ENCODE results near the gene TNNT3.
A peak's percentile ranks its signal among the peaks of the same experiment; 100 is the strongest.
"Not testable (repeated sequence)": the region's sequence is repeated elsewhere in the genome, so short reads cannot be mapped to it uniquely, and the experiment has no call there.

The TNNT3 gene

DNA sequence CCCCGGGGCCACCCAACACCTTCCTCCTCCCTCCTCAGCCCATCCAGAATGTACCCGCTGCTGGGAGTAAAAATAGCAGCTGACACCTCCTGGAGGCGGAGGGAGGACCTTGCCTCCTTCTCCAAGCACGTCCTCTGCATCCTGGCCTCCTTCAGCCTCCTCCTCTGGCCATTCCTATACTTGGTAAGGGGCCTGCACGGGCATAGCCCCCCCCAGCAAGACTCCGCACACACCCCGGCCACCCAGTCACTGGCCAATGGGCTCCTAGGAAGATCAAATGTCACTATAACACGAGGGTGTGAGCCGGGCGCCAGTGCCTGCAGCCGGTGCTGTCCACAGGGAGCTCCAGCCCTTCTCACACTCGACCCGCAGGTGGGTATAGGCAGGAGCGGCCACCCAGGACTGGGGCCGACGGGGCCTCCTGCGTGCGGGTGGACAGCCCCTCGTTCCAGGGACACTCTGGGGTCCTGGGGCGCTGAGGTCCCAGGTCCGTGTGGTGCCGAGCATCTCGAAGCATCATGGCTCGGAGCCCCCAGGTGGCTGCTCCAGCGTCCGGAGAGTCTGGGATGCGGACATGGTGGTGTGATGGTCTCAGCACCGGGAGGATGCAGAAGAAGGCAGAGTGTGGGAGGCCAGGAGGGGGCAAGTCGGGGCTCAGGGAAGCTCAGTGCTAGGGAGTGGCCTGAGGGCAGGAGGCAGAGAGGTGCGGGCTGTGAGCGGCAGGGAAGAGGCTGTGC, at the start of gene TNNT3:
TSS of gene TNNT3 (plus strand) at position 313 of the 737 bp plus-strand sequence. CDS start 3,172 bp downstream, outside the sequence.
- DNase-seq: no peak

DNA sequence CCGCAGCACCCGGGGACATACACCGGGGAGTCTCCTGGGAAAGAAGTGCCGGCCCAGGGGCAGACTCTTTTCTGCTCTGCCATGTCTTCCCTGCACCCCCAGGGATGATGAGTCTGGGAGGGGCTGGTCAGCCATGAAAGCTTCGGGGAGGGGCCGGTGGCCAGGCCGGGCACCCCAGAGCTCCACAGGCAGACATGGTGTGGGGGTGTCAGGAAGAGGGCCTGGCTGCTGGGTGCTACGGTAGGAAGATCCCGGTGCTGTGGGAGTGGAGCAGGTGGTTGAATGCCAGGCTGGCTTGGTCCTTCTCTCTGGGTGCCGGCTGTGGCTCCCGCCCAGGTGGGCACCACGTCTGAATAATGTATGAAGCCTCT, 49.2 kb upstream of the TNNT3 start:
- DNase-seq: no peak

DNA sequence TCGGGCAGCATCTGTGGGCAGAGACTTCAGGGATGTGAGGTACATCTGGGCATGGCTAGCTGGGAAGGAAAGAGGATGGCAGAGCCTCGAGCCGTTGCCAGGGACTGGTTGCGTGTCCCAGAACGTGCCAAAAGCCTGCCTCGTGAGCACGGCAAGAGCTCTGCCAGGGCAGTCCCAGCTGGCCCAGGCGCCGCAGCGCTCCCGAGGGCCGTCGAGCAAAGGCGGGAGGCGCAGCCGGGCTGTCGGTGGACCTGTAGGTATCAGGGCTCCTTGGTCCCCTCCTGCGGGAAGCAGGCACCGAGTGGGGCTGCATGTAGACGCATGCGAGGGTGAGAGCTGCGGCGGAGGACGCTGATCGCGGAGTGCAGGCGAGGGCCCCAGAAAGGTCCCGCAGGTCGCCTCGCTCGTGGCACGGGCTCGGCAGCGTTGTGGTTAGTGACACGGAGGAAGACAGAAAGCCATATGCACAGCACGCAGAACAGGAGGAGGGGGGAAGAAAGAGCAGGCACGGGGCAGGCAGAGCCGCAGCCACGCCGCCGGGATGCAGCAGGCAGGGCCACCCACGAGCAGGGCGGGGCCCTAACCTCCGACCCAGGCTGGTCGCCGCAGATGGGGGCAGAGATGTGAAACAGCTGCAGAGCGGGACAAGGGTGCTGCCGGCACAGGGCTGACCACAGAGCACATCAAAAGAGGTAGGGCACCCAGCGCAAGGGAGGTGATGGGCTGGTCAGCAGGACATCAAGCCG, 48.6 kb upstream of the TNNT3 start:
- peak in 1 of 2 experiments; percentile 54 for DNase-seq

DNA sequence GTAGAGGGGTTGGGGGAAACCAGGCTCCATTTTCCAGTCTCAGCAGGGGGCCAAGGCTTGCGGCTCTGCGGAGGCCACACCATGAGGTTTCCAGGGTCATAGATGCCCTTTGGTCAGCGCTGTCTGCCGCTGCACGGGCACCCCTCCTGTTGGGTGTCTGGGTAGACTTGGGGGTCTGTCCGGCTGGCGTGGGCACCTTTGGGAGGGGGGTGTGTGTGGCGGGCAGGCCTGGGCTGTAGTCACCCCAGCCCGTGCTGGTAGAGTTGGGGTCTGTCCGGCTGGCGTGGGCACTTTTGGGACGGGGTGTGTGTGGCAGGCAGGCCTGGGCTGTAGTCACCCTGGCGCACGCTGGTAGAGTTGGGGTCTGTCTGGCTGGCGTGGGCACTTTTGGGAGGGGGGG, 48.0 kb upstream of the TNNT3 start:
- DNase-seq: no peak

DNA sequence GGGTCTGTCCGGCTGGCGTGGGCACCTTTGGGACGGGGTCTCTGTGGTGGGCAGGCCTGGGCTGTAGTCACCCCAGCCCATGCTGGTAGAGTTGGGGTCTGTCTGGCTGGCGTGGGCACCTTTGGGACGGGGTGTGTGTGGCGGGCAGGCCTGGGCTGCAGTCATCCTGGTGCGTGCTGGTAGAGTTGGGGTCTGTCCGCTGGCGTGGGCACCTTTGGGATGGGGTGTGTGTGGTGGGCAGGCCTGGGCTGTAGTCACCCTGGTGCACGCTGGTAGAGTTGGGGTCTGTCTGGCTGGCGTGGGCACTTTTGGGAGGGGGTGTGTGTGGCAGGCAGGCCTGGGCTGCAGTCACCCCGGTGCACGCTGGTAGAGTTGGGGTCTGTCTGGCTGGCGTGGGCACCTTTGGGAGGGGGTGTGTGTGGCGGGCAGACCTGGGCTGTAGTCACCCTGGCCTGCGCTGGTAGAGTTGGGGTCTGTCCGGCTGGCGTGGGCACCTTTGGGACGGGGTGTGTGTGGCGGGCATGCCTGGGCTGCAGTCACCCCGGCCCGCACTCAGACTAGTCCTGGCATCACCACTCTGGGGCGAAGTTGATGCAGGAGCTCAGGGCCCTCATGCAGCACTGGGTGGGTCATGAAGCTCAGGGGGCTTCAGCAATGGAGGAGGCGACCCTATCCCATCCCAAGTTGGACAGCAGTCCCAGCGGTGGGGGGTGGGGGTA, 47.1 kb upstream of the TNNT3 start:
- no peak for DNase-seq

DNA sequence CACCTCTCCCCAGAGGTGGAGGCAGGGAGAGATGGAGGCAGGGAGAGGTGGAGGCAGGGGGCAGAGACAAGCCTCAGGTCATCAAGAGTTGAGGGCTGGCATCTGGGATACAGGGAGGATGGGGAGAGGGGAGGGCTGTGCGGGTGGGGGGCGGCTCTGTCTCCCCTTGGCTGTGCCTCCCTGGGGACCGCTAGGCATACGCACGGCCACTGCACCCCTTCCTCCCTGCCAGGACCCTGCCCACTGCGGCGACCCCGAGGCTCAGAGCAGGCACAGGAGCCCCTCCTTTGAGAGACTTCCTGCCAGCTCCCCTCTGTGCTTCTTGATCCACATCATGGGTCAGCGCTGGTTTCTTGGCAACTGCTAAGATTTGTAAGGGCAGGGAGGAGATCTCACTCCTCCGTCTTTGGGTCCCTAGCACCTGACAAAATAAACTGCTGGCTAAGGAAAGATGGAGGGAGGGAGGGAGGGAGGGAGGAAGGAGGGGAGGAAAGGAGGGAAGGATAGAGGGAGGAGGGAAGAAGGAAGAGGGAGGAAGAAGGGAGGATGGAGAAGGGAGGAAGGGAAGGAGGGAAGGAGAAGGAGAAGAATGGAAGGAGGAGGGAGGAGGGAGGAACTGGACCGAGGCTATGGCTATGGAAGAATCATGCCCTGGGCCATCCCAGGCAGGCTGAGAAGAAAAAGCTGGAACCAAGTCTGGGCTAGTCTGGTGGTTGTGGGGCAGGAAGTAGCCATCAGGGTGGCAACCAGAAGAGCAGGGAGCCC, 46.3 kb upstream of the TNNT3 start:
- DNase-seq: peak in 1 of 2 experiments; percentile 35

DNA sequence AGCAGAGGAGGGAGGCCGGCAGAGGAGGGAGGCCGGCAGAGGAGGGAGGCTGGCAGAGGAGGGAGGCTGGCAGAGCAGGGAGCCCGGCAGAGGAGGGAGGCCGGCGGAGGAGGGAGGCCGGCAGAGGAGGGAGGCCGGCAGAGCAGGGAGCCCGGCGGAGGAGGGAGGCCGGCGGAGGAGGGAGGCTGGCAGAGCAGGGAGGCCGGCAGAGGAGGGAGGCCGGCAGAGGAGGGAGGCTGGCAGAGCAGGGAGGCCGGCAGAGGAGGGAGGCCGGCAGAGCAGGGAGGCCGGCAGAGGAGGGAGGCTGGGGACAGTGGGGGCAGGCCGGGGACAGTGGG, 45.7 kb upstream of the TNNT3 start:
- DNase-seq: not testable (repeated sequence)

DNA sequence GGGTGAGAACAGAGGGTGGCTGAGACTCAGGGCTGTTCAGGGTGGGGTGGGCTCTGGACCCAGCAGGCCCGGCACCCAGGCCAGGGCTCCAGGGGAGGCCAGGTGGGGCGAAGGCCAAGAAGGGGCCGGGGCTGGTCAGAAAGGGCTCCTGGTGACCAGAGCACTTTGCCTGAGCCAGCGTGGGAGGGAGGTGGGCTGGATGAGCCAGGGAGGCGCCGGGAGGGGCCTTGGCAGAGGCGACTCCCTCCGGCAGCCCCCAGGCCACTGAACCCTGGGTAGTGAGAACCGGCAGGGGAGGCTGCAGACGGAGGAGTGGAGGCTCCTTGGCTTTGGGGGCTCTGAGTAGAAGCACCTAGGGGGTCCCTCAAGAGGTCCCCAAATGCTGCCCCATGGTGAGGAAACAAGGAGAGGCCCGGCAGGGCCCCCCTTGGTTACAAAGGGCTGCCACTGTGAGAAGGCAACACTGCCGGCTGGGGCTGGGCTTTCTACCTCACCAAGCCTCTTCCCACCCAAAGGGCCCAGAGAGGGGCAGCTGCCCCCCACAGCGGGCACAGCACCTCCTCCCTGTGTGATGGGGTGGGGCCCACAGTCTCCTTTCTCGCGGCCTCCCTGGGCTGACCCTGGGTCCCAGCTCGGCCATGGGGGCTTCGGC, 44.9 kb upstream of the TNNT3 start:
- DNase-seq: not testable (repeated sequence)

DNA sequence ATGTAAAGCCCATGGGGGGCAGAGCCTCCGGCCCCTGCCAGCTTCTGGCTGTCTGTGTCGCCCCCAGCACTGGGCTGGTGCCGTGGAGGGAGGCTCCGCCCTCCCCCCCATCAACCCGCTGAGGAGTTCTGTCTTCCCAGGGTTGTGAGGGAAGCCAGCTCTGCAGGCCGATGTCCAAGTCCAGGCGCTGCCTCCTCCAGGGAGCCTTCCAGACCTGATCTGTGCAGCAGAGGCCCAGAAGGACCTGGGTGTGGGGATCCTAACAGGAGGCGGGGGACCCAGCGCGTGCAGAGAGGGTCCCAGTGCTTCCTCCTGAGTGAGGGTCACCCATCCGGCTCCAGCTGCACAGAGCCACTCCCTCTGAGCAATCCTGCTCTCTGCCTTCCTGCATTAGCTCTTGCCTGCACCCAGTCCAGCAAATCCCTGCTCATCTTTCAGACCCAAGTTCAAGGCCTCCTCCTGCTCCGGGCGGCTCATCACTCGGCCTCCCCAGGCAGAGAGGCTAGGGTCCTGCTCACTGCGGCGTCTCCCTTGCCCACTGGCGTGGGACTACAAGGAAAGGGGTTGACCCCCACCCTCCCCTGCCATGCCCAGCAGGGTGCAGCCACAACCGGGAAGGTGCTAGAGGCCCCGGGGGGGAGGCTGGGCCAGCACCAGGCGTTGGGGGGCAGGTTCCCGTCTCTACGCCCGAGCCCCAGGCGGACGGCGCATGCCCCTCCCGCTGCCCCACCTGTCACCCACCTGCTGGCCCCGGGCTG, 44.2 kb upstream of the TNNT3 start:
- no peak for DNase-seq

DNA sequence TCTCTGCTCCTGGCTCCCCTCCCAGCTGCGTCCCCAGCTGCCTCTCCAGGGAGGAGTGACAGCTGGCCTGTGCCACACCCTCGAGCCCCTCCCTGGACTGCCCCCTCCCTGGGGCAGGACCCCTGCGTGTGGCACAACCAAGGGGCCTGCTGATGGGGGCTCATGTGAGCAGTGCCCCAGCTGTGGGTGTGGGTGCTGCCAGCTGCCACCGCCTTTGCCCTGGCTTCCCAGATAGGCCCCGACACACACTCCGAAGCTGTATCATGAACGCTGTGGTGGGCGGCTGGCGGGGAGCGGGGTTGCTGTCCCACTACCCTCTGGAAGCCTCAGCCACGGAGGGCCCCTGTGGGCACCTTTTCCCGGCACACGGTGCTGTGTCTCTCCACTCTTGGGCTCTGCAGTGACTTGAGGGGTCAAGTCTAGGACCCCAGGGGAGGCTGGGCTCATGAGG, 43.6 kb upstream of the TNNT3 start:
- DNase-seq: not testable (repeated sequence)

DNA sequence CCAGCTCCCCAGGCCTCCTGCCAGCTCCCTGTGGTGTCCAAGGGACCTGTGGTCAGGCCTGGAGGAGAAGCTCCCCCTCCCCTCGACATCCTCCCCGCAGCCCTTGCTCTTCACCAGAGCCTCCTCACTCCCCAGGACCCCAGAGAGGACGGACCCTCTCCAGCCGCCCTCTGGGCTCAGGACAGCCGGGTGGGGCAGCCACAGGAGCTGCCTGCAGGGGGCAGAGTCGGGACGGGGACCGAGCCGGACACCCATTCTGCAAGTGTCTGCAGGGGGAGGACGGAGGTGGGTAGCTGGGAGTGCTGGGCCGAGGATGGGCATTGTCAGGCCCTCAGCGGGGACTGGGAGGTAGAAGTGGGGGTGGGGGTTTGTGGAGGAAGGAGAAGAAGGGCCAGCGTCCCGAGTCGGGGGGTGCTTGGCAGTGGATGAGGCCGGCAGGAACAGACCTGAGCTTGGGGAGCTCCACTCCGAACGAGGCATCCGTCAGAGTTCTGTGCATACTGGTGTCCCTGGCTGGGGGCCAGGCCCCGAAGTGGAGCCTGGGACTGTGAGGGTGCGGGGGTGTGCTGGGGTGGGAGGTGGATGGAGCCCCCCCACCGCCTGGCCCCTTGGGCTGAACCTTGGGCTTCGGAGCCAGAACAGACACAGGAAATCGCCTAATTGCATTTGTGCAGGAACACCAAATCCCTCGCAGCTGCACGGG, 43.0 kb upstream of the TNNT3 start:
- peak in 1 of 2 experiments; percentile 67 for DNase-seq

DNA sequence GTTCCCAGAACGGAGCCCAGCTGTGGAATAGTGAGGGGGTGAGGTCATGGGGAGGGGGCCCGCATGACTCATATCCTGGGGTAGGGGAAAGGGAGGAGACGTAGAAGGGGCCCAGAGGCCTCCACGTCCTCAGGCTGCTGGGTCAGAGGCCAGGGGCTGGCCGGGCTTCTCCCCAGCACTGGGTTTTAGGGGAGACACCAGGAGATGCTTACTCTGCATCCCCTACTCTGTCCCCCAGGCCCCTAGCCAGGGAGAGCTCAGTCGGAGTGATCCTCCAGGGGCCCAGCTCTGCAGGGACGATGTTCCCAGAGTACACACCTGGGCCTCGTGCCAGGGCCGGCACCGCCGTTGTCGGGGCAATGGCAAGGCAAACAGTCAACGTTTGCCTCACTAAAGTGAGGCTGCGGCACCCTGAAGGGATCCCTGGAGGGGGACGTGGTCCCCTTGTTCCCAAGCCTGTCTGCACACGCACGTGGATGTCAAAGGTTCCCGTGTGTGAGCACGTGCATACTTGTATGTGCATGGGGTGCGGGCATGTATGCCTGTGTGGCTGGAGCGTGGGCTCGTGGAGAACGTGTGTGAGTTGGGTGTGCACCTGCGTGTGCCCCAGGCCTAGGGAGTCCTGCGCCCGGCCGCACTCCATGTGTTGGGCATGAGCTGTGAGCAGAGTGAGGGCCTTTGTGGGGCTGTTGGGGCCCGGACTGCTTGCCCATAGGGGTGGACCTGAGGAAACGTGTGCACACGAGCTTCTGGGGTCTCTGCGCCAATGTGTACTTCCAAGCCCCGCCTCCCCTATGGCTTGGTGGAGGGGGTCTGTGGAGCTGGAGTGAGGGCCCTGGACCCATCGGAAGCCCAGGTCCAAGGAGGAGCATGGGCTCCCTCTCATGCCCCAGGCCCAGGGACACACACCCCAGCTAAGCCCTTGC, 42.0 kb upstream of the TNNT3 start:
- DNase-seq: no peak

DNA sequence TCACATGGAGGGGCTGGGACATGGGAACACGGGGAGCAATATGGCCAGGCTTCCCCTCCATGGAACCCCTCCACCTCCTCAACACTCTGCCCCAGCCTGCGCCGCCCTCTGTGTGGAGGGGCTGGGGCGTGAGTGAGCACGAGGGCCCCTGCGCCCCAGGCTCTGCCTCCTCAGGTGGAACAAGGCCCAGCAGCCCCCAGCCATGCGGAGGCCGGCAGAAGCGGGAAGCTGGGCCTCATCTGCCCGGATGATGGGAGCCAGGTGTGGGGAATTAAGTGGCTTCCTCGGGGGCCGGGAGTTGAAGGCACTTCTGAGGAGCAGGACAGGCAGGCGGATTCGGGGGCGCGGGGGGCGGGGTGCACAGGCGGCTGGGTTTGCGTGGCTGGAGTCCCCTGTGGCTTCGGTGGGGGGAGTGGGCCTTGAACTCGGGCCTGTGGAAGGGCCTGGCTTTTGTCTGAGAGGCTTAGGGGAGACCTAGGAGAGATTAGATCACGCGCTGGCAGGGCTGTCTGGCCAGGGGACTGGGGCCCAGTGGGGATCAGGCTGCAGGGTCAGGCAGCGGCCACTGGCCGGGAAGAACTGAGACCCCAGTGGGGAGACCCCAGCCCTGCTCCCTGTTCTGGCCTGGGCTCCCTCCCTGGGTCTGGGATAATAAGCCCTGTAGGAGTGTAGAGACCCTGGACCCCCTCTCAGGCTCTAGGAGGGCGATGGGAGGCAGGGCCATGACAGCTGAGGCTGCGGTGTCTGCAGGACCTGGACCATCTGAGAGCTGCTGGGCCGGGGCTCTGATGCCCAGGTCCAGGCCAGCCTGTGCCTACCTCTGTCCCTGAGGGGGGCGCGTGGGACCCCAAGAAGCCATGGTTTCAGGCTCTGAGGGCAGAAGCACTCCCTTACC, 41.1 kb upstream of the TNNT3 start:
- DNase-seq: no peak

DNA sequence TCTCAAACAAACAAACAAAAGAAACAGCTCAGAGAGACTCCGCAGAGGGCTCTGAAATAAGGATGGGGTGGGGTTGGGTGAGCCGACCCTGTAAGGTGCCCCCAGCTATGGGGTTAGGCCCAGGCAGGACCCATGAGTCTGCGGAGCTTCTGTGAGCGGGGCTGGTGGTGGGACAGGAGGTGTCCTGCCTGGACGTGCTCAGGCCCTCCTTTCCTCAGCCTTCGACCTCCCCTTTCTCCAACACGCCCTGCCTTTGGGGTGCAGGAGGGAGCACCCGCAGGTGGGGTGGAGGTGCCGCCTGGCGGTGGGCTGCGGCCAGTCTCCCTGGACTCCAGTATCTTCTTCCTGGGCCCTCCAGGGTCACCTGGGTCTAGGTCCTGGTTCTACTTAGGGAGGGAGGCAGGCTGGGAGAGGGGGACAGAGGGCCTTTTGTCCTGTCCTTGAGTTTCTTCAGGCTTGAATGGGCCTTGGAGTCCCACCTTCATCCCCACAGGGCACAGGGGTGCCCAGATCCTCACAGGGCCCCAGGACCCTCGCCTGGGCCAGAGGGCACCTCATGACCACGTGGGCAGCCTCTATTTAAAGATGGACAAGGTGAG, 40.1 kb upstream of the TNNT3 start:
- no peak for DNase-seq

DNA sequence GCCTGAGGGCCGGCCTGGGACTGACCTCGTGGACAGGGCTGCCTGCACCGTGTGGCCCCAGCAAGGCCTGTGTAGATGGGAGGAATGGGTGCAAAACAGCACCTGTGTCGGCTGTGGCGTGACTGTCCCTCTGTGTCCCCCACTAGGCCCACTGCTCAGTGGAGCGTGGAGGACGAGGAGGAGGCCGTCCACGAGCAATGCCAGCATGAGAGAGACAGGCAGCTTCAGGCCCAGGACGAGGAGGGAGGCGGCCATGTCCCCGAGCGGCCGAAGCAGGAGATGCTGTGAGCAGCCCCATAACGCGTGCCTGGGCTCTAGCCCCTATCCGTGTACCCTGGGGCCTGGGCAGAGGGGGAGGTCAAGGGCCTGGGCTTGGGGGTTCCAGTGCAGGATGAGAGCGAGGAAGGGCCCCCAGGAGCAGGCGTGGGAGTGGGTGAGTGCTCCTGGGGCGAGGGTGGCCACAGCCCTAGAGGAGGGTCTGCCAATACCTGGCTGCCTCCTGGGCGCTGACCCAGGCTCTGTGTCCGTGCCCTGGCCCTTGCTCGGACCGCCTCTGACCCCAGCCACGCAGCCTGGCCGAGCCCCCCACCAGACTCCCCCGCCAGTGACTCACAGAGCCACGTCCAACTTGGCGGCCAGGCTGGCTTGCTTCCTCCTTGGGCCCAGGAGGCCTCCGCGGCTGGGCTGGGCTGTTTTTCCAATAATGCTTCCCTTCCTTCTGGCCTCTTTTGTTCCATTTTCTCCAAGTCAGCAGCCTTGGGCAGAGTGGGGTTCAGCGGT, 39.4 kb upstream of the TNNT3 start:
- DNase-seq: no peak

DNA sequence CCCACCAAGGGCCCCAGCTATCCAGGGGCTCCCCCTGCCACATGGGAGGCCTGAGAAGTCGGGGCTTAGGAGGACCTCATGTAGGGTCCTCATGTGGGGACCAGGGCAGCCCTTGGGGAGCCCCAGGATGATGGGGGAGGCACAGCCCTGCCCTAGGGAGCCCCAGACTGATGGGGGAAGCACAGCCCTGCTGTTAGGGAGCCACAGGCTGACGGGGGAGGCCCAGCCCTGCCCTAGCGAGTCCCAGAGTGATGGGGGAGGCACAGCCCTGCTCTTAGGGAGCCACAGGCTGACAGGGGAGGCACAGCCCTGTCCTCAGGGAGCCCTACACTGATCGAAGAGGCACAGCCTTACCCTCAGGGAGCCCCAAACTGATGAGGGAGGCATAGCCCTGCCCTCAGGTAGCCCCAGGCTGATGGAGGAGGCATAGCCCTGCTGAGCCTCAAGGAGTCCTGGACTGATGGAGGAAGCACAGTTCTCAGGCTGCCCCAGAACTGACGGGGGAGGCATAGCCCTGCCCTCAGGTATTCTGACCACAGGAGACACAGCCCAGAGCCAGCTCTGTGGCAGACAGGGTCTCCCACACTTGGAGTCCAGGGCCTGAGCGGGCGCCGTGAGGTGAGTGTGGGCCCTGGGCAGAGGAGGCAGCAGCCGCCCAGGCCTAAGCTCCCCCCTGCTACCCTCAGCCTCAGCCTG, 38.6 kb upstream of the TNNT3 start:
- DNase-seq: no peak
